ENCODE results near the gene NANOS3. TPM values are rescaled to one million over a fixed set of nuclear protein-coding genes. Genes with fewer than 3 reads are reported as not detected.
A peak's percentile ranks its signal among the peaks of the same experiment; 100 is the strongest.
"Not testable (repeated sequence)": the region's sequence is repeated elsewhere in the genome, so short reads cannot be mapped to it uniquely, and the experiment has no call there.

The NANOS3 gene
- total RNA-seq, 1 experiment from 2014 or later: not detected

- H3K9me3 ChIP-seq (ENCODE audit: control insufficient read depth in 1 of 2, insufficient read depth in 1 of 2, low read depth in 1 of 2, low read length in 2 of 2); DNase-seq (ENCODE audit: low read depth, low spot score); H3K27me3 ChIP-seq (ENCODE audit: insufficient read depth, low read length); H2AFZ ChIP-seq (ENCODE audit: low read depth, low read length, poor library complexity, severe bottlenecking); intact Hi-C loops (cut with micrococcal nuclease); ATAC-seq; BruUV-seq (replicated peaks); H3K79me2 ChIP-seq (ENCODE audit: insufficient read depth, low read length); H3K9me2 ChIP-seq (ENCODE audit: insufficient read depth); H4K20me1 ChIP-seq (ENCODE audit: insufficient read depth); H3K36me3 ChIP-seq (ENCODE audit: control insufficient read depth in 1 of 2, insufficient read depth in 2 of 2, low read length in 2 of 2): not testable (repeated sequence)
- RAD21 ChIA-PET (ENCODE audit: low non-redundant PET in 1 of 2, low total read pairs in 2 of 2, uncharacterized antibody in 2 of 2, unreplicated experiment in 2 of 2): interaction anchor here in 1 of 2 experiments (1.0 kb wide), 1 partner anchor 10 kb away, joined by 4 read pairs; no protein-coding TSS in a partner anchor
- POLR2A ChIA-PET: interaction anchor here (0.9 to 6.5 kb wide), 8 partner anchors 8 to 284 kb away, joined by 3 to 64 read pairs (median 6); partner anchors contain the start of genes ASF1B and ZSWIM4
- Histone ChIP-seq H3K4me3 (replicated peaks in 1 of 2; ENCODE audit: low read depth in 1 of 2, low read length in 2 of 2) (0 out of 4 replicates have a peak overlapping the region, but pooled peaks of 1 of the 2 experiments have one; percentile 8), H3K4me2 (ENCODE audit: low read length) (peak overlapping the region; percentile 99), H3K27ac (ENCODE audit: low read depth, low read length) (peak overlapping the region; percentile 100), H3K4me1 (ENCODE audit: control insufficient read depth in 1 of 2, insufficient read depth in 2 of 2, low read length in 2 of 2) (peaks cover 82 to 98% of the 10 kb centered on the region in 2 experiments), H3K9ac (ENCODE audit: low read length) (peak overlapping the region; percentile 90)
- CTCF ChIA-PET: interaction anchor here (2.8 kb wide), 1 partner anchor 10 kb away, joined by 20 read pairs; no protein-coding TSS in a partner anchor
Observed at GRCh38 chr19:13852171-13852707, 24.7 kb upstream of the NANOS3 start.

DNA sequence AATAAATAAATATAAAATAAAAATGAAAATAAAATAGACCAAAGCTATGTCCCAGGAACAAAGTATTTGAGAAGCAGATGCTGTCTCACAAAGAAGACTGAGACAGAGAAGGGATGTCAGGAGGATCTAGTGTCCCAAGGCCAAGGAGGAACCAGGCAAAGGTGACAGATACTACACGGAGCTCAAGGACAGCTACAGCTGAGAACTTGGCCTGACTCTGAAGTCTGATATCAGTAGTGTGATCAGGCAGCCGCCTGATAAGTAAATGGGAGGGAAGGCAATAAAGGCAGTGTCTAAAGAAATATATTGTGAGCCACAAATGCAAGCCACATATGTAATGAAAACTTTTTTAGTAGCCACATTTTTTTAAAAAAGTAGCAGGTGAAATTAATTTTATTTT, 20.4 kb upstream of the NANOS3 start:
- RAD21 ChIA-PET (ENCODE audit: low non-redundant PET in 1 of 2, low total read pairs in 2 of 2, uncharacterized antibody in 2 of 2, unreplicated experiment in 2 of 2): no interaction called here

More for the DNA sequence above, 20.4 kb upstream of the NANOS3 start:
- no peak overlapping the region for H3K4me2 ChIP-seq (ENCODE audit: low read length)
- POLR2A ChIA-PET: interaction anchor here (1.0 to 1.9 kb wide), 4 partner anchors 10 to 59 kb away, joined by 5 to 11 read pairs (median 6); no protein-coding TSS in a partner anchor
- H4K20me1 ChIP-seq (ENCODE audit: insufficient read depth): no peaks in the 10 kb centered on the region
- H3K79me2 ChIP-seq (ENCODE audit: insufficient read depth, low read length): no peaks in the 10 kb centered on the region
- CTCF ChIA-PET: no interaction called here
- H3K36me3 ChIP-seq (ENCODE audit: control insufficient read depth in 1 of 2, insufficient read depth in 2 of 2, low read length in 2 of 2): no peaks in the 10 kb centered on the region
- no peak for TF ChIP-seq RAD21 (IDR thresholded peaks at IDR 0.05; ENCODE audit: low read depth)
- TF ChIP-seq, protein P1, sequence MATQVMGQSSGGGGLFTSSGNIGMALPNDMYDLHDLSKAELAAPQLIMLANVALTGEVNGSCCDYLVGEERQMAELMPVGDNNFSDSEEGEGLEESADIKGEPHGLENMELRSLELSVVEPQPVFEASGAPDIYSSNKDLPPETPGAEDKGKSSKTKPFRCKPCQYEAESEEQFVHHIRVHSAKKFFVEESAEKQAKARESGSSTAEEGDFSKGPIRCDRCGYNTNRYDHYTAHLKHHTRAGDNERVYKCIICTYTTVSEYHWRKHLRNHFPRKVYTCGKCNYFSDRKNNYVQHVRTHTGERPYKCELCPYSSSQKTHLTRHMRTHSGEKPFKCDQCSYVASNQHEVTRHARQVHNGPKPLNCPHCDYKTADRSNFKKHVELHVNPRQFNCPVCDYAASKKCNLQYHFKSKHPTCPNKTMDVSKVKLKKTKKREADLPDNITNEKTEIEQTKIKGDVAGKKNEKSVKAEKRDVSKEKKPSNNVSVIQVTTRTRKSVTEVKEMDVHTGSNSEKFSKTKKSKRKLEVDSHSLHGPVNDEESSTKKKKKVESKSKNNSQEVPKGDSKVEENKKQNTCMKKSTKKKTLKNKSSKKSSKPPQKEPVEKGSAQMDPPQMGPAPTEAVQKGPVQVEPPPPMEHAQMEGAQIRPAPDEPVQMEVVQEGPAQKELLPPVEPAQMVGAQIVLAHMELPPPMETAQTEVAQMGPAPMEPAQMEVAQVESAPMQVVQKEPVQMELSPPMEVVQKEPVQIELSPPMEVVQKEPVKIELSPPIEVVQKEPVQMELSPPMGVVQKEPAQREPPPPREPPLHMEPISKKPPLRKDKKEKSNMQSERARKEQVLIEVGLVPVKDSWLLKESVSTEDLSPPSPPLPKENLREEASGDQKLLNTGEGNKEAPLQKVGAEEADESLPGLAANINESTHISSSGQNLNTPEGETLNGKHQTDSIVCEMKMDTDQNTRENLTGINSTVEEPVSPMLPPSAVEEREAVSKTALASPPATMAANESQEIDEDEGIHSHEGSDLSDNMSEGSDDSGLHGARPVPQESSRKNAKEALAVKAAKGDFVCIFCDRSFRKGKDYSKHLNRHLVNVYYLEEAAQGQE (IDR thresholded peaks at IDR 0.05; ENCODE audit: low read depth): no peak
- H3K9me3 ChIP-seq (ENCODE audit: control insufficient read depth in 1 of 2, insufficient read depth in 1 of 2, low read depth in 1 of 2, low read length in 2 of 2): no peaks in the 10 kb centered on the region
- H3K9me2 ChIP-seq (ENCODE audit: insufficient read depth): no peaks in the 10 kb centered on the region
- intact Hi-C loops (cut with micrococcal nuclease): no loop called here
- no TSS peak for BruUV-seq (replicated peaks)
- H3K4me3 ChIP-seq (replicated peaks in 1 of 2; ENCODE audit: low read depth in 1 of 2, low read length in 2 of 2): no peak overlapping the region
- H3K27ac ChIP-seq (ENCODE audit: low read depth, low read length): 0 out of 2 replicates have a peak overlapping the region, but pooled peaks have one; percentile 47
- DNase-seq (ENCODE audit: low read depth, low spot score) (no peak), ATAC-seq (no peak)
- H3K27me3 ChIP-seq (ENCODE audit: insufficient read depth, low read length): no peaks in the 10 kb centered on the region
- H3K9ac ChIP-seq (ENCODE audit: low read length): no peak overlapping the region
- H3K4me1 ChIP-seq (ENCODE audit: control insufficient read depth in 1 of 2, insufficient read depth in 2 of 2, low read length in 2 of 2): peaks cover 79 to 97% of the 10 kb centered on the region in 2 experiments
- H2AFZ ChIP-seq (ENCODE audit: low read depth, low read length, poor library complexity, severe bottlenecking): no peak overlapping the region
